Measurements from ENCODE around the gene C5.

Gene C5

GRCh38 chr9:120918931-120919842 is 130.9 kb downstream of the C5 start:
- no peak for TF ChIP-seq CTCF (conservative IDR thresholded peaks at IDR 0.05; ENCODE audit: low read depth, low read length)
- no peak overlapping the region for H3K27ac ChIP-seq
- no peaks in the 10 kb centered on the region for H3K27me3 ChIP-seq (ENCODE audit: insufficient read depth, low read depth)
- H3K4me2 ChIP-seq: no peak overlapping the region
- H2AFZ ChIP-seq (ENCODE audit: low read depth): no peak overlapping the region
- no peaks in the 10 kb centered on the region for H4K20me1 ChIP-seq (ENCODE audit: insufficient read depth)
- H3K4me3 ChIP-seq (IDR thresholded peaks at IDR 0.05; ENCODE audit: insufficient read depth, low read depth, low read length): no peak overlapping the region
- H3K4me1 ChIP-seq (ENCODE audit: low read depth, poor library complexity, severe bottlenecking): peaks cover 9% of the 10 kb centered on the region
- no peak overlapping the region for H3K9ac ChIP-seq
- H3K36me3 ChIP-seq (ENCODE audit: insufficient read depth): no peaks in the 10 kb centered on the region
- no peaks in the 10 kb centered on the region for H3K79me2 ChIP-seq (ENCODE audit: insufficient read depth, low read depth)

GRCh38 chr9:120917929-120918762 is 131.9 kb downstream of the C5 start:
- Histone ChIP-seq H3K27me3 (ENCODE audit: insufficient read depth, low read depth) (no peaks in the 10 kb centered on the region), H3K9ac (no peak overlapping the region), H3K79me2 (ENCODE audit: insufficient read depth, low read depth) (no peaks in the 10 kb centered on the region), H3K4me1 (ENCODE audit: low read depth, poor library complexity, severe bottlenecking) (peaks cover 9% of the 10 kb centered on the region), H3K36me3 (ENCODE audit: insufficient read depth) (no peaks in the 10 kb centered on the region), H3K4me2 (no peak overlapping the region), H4K20me1 (ENCODE audit: insufficient read depth) (no peaks in the 10 kb centered on the region), H3K27ac (no peak overlapping the region), H3K4me3 (IDR thresholded peaks at IDR 0.05; ENCODE audit: insufficient read depth, low read depth, low read length) (no peak overlapping the region), H2AFZ (ENCODE audit: low read depth) (no peak overlapping the region)
- TF ChIP-seq CTCF (conservative IDR thresholded peaks at IDR 0.05; ENCODE audit: low read depth, low read length): no peak

GRCh38 chr9:120916991-120917880 is 132.8 kb downstream of the C5 start:
- Histone ChIP-seq H3K79me2 (ENCODE audit: insufficient read depth, low read depth) (no peaks in the 10 kb centered on the region), H3K9ac (no peak overlapping the region), H3K36me3 (ENCODE audit: insufficient read depth) (no peaks in the 10 kb centered on the region), H3K27ac (no peak overlapping the region), H4K20me1 (ENCODE audit: insufficient read depth) (no peaks in the 10 kb centered on the region), H3K27me3 (ENCODE audit: insufficient read depth, low read depth) (no peaks in the 10 kb centered on the region), H2AFZ (ENCODE audit: low read depth) (no peak overlapping the region), H3K4me2 (no peak overlapping the region), H3K4me1 (ENCODE audit: low read depth, poor library complexity, severe bottlenecking) (peaks cover 9% of the 10 kb centered on the region), H3K4me3 (IDR thresholded peaks at IDR 0.05; ENCODE audit: insufficient read depth, low read depth, low read length) (no peak overlapping the region)
- TF ChIP-seq CTCF (conservative IDR thresholded peaks at IDR 0.05; ENCODE audit: low read depth, low read length): no peak

GRCh38 chr9:120916588-120916987 is 133.5 kb downstream of the C5 start:
- no peak overlapping the region for H2AFZ ChIP-seq (ENCODE audit: low read depth)
- H3K79me2 ChIP-seq (ENCODE audit: insufficient read depth, low read depth): no peaks in the 10 kb centered on the region
- H3K27me3 ChIP-seq (ENCODE audit: insufficient read depth, low read depth): no peaks in the 10 kb centered on the region
- H4K20me1 ChIP-seq (ENCODE audit: insufficient read depth): no peaks in the 10 kb centered on the region
- no peak overlapping the region for H3K4me3 ChIP-seq (IDR thresholded peaks at IDR 0.05; ENCODE audit: insufficient read depth, low read depth, low read length)
- no peak for TF ChIP-seq CTCF (conservative IDR thresholded peaks at IDR 0.05; ENCODE audit: low read depth, low read length)
- no peak overlapping the region for H3K27ac ChIP-seq
- H3K9ac ChIP-seq: no peak overlapping the region
- H3K4me2 ChIP-seq: no peak overlapping the region
- peaks cover 9% of the 10 kb centered on the region for H3K4me1 ChIP-seq (ENCODE audit: low read depth, poor library complexity, severe bottlenecking)
- no peaks in the 10 kb centered on the region for H3K36me3 ChIP-seq (ENCODE audit: insufficient read depth)

Data from KMS-11 (cell line).